CD4-positive, alpha-beta T cell treated with Interleukin-15 for 4 hours (primary cell): ENCODE data around the gene TMEM266.
A peak's percentile ranks its signal among the peaks of the same experiment; 100 is the strongest.

ENCODE experiments used
- DNase-seq: peaks from one replicate; pipeline ENCODE4 v3.0.0-alpha.2; 2020; ENCODE audit warnings: low spot score

Gene TMEM266

GRCh38 chr15:76203346-76204108, 143.7 kb downstream of the TMEM266 start:
- no peak for DNase-seq

- DNase-seq, result no peak
Observed at GRCh38 chr15:76204109-76204845, 144.5 kb downstream of the TMEM266 start.

- DNase-seq, result no peak
Observed at GRCh38 chr15:76204916-76205460, 145.2 kb downstream of the TMEM266 start.

- DNase-seq, result no peak
Observed at GRCh38 chr15:76206325-76206976, 146.7 kb downstream of the TMEM266 start.

- no peak for DNase-seq
Observed at GRCh38 chr15:76208084-76208785, 148.4 kb downstream of the TMEM266 start.

GRCh38 chr15:76208786-76209424, 149.1 kb downstream of the TMEM266 start:
- no peak for DNase-seq

- DNase-seq, result no peak
Observed at GRCh38 chr15:76209523-76209922, 149.7 kb downstream of the TMEM266 start.

GRCh38 chr15:76209942-76210341, 150.2 kb downstream of the TMEM266 start:
- DNase-seq, result no peak

GRCh38 chr15:76215634-76216033, 155.8 kb downstream of the TMEM266 start:
- no peak for DNase-seq

GRCh38 chr15:76217029-76217881, 157.5 kb downstream of the TMEM266 start:
- DNase-seq, result no peak

- DNase-seq, result no peak
Observed at GRCh38 chr15:76217882-76218217, 158.1 kb downstream of the TMEM266 start.

GRCh38 chr15:76221085-76221767, 161.4 kb downstream of the TMEM266 start:
- no peak for DNase-seq

- DNase-seq, result no peak
Observed at GRCh38 chr15:76222159-76222558, 162.4 kb downstream of the TMEM266 start.

GRCh38 chr15:76223521-76223920, 163.7 kb downstream of the TMEM266 start:
- no peak for DNase-seq

GRCh38 chr15:76229266-76229665, 169.5 kb downstream of the TMEM266 start:
- no peak for DNase-seq

- no peak for DNase-seq
Observed at GRCh38 chr15:76233921-76234320, 174.1 kb downstream of the TMEM266 start.

- DNase-seq, result no peak
Observed at GRCh38 chr15:76234337-76234889, 174.6 kb downstream of the TMEM266 start.

GRCh38 chr15:76235186-76235826, 175.5 kb downstream of the TMEM266 start:
- DNase-seq, result peak; percentile 36

GRCh38 chr15:76236350-76236749, 176.6 kb downstream of the TMEM266 start:
- DNase-seq, result no peak
